GM23338 (cell line): ENCODE measurements around the gene EIF3F. TPM values are rescaled to one million over a fixed set of nuclear protein-coding genes. Genes with fewer than 3 reads are reported as not detected.

Source experiments
- ATAC-seq: fragments of 200-7000 bp; cut with Tn5 transposase; 3 replicates; pipeline ENCODE4 v1.9.1; 2020
- DNase-seq: peaks from one replicate; pipeline ENCODE4 v3.0.0-alpha.2; 2015; ENCODE audit warnings: low spot score
- H2AFZ ChIP-seq: fragments of 200-600 bp; sonication (generic); 2 replicates; pipeline ENCODE4 v1.8.0; 2016; ENCODE audit warnings: antibody characterized with exemption, mild to moderate bottlenecking, moderate library complexity
- H3F3A ChIP-seq: fragments of 200-600 bp; sonication (generic); replicated peaks from 2 replicates; pipeline ENCODE4 v1.8.0; 2017; ENCODE audit warnings: antibody characterized with exemption, mixed run types, low read depth
- H3K27ac ChIP-seq: fragments of 200-600 bp; sonication (generic); 2 replicates; pipeline ENCODE4 v1.6.1; 2016; ENCODE audit warnings: low read depth
- H3K27me3 ChIP-seq: fragments of 200-600 bp; sonication (generic); 2 replicates; pipeline ENCODE4 v1.8.0; 2016; ENCODE audit warnings: mild to moderate bottlenecking, mixed run types, moderate library complexity; ENCODE audit not compliant: insufficient read depth
- H3K36me3 ChIP-seq: fragments of 200-600 bp; sonication (generic); 2 replicates; pipeline ENCODE4 v1.8.0; 2016; ENCODE audit warnings: mild to moderate bottlenecking; ENCODE audit not compliant: insufficient read depth
- H3K4me1 ChIP-seq: fragments of 200-600 bp; sonication (generic); 2 replicates; pipeline ENCODE4 v1.8.0; 2016; ENCODE audit warnings: mild to moderate bottlenecking, moderate library complexity; ENCODE audit not compliant: insufficient read depth
- H3K4me2 ChIP-seq: fragments of 200-600 bp; sonication (generic); 2 replicates; pipeline ENCODE4 v1.7.1; 2017; ENCODE audit warnings: mixed run types
- H3K4me3 ChIP-seq: fragments of 200-600 bp; sonication (generic); 2 replicates; pipeline ENCODE4 v1.6.1; 2016; ENCODE audit warnings: mixed run types
- H3K79me2 ChIP-seq: fragments of 200-600 bp; sonication (generic); replicated peaks from 2 replicates; pipeline ENCODE4 v1.8.0; 2017; ENCODE audit warnings: mild to moderate bottlenecking; ENCODE audit not compliant: insufficient read depth
- H3K9me2 ChIP-seq: fragments of 200-600 bp; sonication (generic); 2 replicates; pipeline ENCODE4 v1.8.0; 2017; ENCODE audit not compliant: insufficient read depth
- H4K20me1 ChIP-seq: fragments of 200-600 bp; sonication (generic); replicated peaks from 2 replicates; pipeline ENCODE4 v1.8.0; 2017; ENCODE audit warnings: mild to moderate bottlenecking; ENCODE audit not compliant: insufficient read depth
- H3K27ac Mint-ChIP-seq: 2 replicates; pipeline ENCODE4 v1.8.0; 2020; ENCODE audit warnings: inconsistent platforms, mild to moderate bottlenecking, moderate library complexity, mixed read lengths
- H3K27me3 Mint-ChIP-seq: 3 replicates; pipeline ENCODE4 v1.8.0; 2022; ENCODE audit warnings: low read depth, mild to moderate bottlenecking, moderate library complexity, mixed read lengths, inconsistent platforms; ENCODE audit not compliant: insufficient read depth, poor library complexity
- H3K36me3 Mint-ChIP-seq: 3 replicates; pipeline ENCODE4 v1.8.0; 2021; ENCODE audit warnings: low read depth, mild to moderate bottlenecking, inconsistent platforms, moderate library complexity, mixed read lengths
- H3K4me1 Mint-ChIP-seq: 3 replicates; pipeline ENCODE4 v1.8.0; 2020; ENCODE audit warnings: mild to moderate bottlenecking, inconsistent platforms, mixed read lengths
- H3K4me3 Mint-ChIP-seq: 3 replicates; pipeline ENCODE4 v1.8.0; 2021; ENCODE audit warnings: moderate library complexity, mild to moderate bottlenecking, inconsistent platforms, mixed read lengths
- H3K9me3 Mint-ChIP-seq: 3 replicates; pipeline ENCODE4 v1.8.0; 2020; ENCODE audit warnings: moderate library complexity, mild to moderate bottlenecking, inconsistent platforms, mixed read lengths
- CREB1 ChIP-seq: fragments of 250-450 bp; sonication (Bioruptor Pico); IDR thresholded peaks from 2 replicates; pipeline ENCODE4 v1.5.0; 2020; ENCODE audit warnings: low read depth, mild to moderate bottlenecking, moderate library complexity
- EZH2 ChIP-seq: fragments of 200-600 bp; sonication (generic); IDR thresholded peaks from one replicate; pipeline ENCODE4 v1.8.0; 2017; ENCODE audit warnings: antibody characterized with exemption, mild to moderate bottlenecking, low read depth; ENCODE audit not compliant: unreplicated experiment
- EZH2phosphoT487 ChIP-seq: fragments of 200-600 bp; sonication (generic); IDR thresholded peaks from one replicate; pipeline ENCODE4 v1.8.1; 2018; ENCODE audit warnings: antibody characterized with exemption; ENCODE audit not compliant: unreplicated experiment
- JUNB ChIP-seq: IDR thresholded peaks from one replicate; pipeline ENCODE4 v1.6.1; 2016; ENCODE audit warnings: antibody characterized with exemption; ENCODE audit not compliant: unreplicated experiment
- NANOG ChIP-seq: IDR thresholded peaks from 2 replicates; pipeline ENCODE4 v1.6.1; 2016; ENCODE audit warnings: antibody characterized with exemption, borderline replicate concordance
- POLR2AphosphoS5 ChIP-seq: IDR thresholded peaks from 2 replicates; pipeline ENCODE4 v1.6.1; 2016; ENCODE audit warnings: antibody characterized with exemption, low read depth
- STAT1 ChIP-seq: IDR thresholded peaks from one replicate; pipeline ENCODE4 v1.6.1; 2016; ENCODE audit warnings: antibody characterized with exemption; ENCODE audit not compliant: unreplicated experiment
- ZNF114 ChIP-seq: fragments of 250-450 bp; sonication (Bioruptor Pico); IDR thresholded peaks from 2 replicates; pipeline ENCODE4 v1.5.0; 2020; ENCODE audit warnings: mild to moderate bottlenecking, moderate library complexity
- ZNF331 ChIP-seq: fragments of 250-450 bp; sonication (Bioruptor Pico); IDR thresholded peaks from 2 replicates; pipeline ENCODE4 v1.5.0; 2020; ENCODE audit warnings: low read depth, mild to moderate bottlenecking, moderate library complexity
- ZNF462 ChIP-seq: fragments of 250-450 bp; sonication (Bioruptor Pico); IDR thresholded peaks from 2 replicates; pipeline ENCODE4 v1.5.0; 2020; ENCODE audit warnings: mild to moderate bottlenecking, moderate library complexity
- polyA plus RNA-seq: library from polyadenylated mRNA; unstranded; fragments of >200 nt; fragmentation: Nextera tagmentation; extraction: Ambion mirVana; gene quantifications from 2 replicates; pipeline ENCODE4 v1.2.1, GENCODE V29; 2016
- total RNA-seq: library from RNA; depleted of rRNA; stranded (reverse); fragments of >200 nt; shearing (Covaris generic); gene quantifications from 2 replicates; pipeline ENCODE4 v1.2.3, GENCODE V29; 2014
- TF ChIP-seq, protein P1 (sequence below): IDR thresholded peaks from one replicate; pipeline ENCODE4 v1.6.1; 2018; ENCODE audit warnings: antibody characterized with exemption; ENCODE audit not compliant: unreplicated experiment
- TF ChIP-seq, protein P2 (sequence below): IDR thresholded peaks from 2 replicates; pipeline ENCODE4 v1.6.1; 2016; ENCODE audit warnings: antibody characterized with exemption
- TF ChIP-seq, protein P3 (sequence below), 2 experiments: fragments of 200-600 bp in 1 of 2; sonication (generic) in 1 of 2; conservative IDR thresholded peaks; 2 replicates each; pipeline versions ENCODE4 v1.5.1 to v1.6.1; 2016 to 2017; ENCODE audit warnings: antibody characterized with exemption in 2 of 2, low read depth in 2 of 2, mild to moderate bottlenecking in 2 of 2, moderate library complexity in 1 of 2

EIF3F gene
- total and polyA plus RNA-seq, 2 experiments from 2014 or later, result 237 to 555 TPM

DNA sequence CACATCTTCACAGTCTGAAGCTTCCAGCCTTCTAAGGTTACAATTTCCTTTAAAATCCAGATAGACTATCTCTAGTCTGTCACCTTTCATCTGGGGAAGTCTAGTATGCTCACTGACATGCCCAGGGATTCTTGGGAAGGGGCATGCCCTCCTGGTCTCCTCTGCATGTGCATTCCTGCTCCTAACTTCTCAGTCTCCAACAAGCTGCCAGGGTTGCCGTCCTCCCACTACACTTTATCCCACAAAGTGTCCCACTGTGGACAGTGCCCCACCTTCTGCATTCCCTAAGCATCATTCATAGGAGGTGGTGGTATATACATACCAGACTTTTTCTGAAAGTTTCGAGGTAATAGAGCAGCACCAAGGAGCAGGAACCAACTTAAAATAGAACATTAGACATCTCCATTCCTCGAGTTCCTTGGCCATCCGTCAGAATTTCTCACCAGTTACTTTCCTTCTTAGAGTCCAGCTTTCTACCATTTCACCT lies 28.7 kb downstream of the EIF3F start:
- no peak overlapping the region for H3K27ac ChIP-seq
- no peak for ATAC-seq

More for the DNA sequence above, 28.7 kb downstream of the EIF3F start:
- H3K9me3 Mint-ChIP-seq, result no peaks in the 10 kb centered on the region
- H4K20me1 ChIP-seq, result no peaks in the 10 kb centered on the region
- no peak overlapping the region for H2AFZ ChIP-seq
- H3K4me1 ChIP-seq, result peaks cover 37% of the 10 kb centered on the region
- no peak overlapping the region for H3K27ac Mint-ChIP-seq
- DNase-seq, result no peak
- H3K4me3 ChIP-seq, result peak overlapping the region; percentile 24; the same call in 1 of the 2 replicates
- H3K9me2 ChIP-seq, result no peaks in the 10 kb centered on the region
- TF ChIP-seq STAT1, result no peak
- TF ChIP-seq EZH2phosphoT487, result no peak
- TF ChIP-seq ZNF331, result no peak
- TF ChIP-seq, protein P1, sequence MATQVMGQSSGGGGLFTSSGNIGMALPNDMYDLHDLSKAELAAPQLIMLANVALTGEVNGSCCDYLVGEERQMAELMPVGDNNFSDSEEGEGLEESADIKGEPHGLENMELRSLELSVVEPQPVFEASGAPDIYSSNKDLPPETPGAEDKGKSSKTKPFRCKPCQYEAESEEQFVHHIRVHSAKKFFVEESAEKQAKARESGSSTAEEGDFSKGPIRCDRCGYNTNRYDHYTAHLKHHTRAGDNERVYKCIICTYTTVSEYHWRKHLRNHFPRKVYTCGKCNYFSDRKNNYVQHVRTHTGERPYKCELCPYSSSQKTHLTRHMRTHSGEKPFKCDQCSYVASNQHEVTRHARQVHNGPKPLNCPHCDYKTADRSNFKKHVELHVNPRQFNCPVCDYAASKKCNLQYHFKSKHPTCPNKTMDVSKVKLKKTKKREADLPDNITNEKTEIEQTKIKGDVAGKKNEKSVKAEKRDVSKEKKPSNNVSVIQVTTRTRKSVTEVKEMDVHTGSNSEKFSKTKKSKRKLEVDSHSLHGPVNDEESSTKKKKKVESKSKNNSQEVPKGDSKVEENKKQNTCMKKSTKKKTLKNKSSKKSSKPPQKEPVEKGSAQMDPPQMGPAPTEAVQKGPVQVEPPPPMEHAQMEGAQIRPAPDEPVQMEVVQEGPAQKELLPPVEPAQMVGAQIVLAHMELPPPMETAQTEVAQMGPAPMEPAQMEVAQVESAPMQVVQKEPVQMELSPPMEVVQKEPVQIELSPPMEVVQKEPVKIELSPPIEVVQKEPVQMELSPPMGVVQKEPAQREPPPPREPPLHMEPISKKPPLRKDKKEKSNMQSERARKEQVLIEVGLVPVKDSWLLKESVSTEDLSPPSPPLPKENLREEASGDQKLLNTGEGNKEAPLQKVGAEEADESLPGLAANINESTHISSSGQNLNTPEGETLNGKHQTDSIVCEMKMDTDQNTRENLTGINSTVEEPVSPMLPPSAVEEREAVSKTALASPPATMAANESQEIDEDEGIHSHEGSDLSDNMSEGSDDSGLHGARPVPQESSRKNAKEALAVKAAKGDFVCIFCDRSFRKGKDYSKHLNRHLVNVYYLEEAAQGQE, result no peak
- no peak for TF ChIP-seq POLR2AphosphoS5
- TF ChIP-seq, protein P2, sequence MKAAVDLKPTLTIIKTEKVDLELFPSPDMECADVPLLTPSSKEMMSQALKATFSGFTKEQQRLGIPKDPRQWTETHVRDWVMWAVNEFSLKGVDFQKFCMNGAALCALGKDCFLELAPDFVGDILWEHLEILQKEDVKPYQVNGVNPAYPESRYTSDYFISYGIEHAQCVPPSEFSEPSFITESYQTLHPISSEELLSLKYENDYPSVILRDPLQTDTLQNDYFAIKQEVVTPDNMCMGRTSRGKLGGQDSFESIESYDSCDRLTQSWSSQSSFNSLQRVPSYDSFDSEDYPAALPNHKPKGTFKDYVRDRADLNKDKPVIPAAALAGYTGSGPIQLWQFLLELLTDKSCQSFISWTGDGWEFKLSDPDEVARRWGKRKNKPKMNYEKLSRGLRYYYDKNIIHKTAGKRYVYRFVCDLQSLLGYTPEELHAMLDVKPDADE, result no peak
- TF ChIP-seq EZH2, result no peak
- TF ChIP-seq JUNB, result no peak
- no peak for TF ChIP-seq CREB1 (CRISPR knock-in tag)
- TF ChIP-seq ZNF462 (CRISPR knock-in tag), result no peak
- TF ChIP-seq NANOG, result no peak
- TF ChIP-seq ZNF114 (CRISPR knock-in tag), result no peak
- TF ChIP-seq, protein P3, sequence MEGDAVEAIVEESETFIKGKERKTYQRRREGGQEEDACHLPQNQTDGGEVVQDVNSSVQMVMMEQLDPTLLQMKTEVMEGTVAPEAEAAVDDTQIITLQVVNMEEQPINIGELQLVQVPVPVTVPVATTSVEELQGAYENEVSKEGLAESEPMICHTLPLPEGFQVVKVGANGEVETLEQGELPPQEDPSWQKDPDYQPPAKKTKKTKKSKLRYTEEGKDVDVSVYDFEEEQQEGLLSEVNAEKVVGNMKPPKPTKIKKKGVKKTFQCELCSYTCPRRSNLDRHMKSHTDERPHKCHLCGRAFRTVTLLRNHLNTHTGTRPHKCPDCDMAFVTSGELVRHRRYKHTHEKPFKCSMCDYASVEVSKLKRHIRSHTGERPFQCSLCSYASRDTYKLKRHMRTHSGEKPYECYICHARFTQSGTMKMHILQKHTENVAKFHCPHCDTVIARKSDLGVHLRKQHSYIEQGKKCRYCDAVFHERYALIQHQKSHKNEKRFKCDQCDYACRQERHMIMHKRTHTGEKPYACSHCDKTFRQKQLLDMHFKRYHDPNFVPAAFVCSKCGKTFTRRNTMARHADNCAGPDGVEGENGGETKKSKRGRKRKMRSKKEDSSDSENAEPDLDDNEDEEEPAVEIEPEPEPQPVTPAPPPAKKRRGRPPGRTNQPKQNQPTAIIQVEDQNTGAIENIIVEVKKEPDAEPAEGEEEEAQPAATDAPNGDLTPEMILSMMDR (conservative IDR thresholded peaks at IDR 0.05; ENCODE audit: low read depth in 2 of 2), result no peak
- no peaks in the 10 kb centered on the region for H3K36me3 ChIP-seq
- peaks cover 3% of the 10 kb centered on the region; the same call in 1 of the 2 replicates for H3F3A ChIP-seq
- H3K27me3 ChIP-seq, result peaks cover 61% of the 10 kb centered on the region
- peaks cover 34% of the 10 kb centered on the region for H3K4me1 Mint-ChIP-seq
- peak overlapping the region; percentile 57 for H3K4me2 ChIP-seq
- H3K4me3 Mint-ChIP-seq, result peak overlapping the region; percentile 59
- peaks cover 44% of the 10 kb centered on the region for H3K27me3 Mint-ChIP-seq
- H3K36me3 Mint-ChIP-seq, result no peaks in the 10 kb centered on the region; the same call in 2 of the 3 replicates
- H3K79me2 ChIP-seq, result no peaks in the 10 kb centered on the region
